GM12878 (cell line): ENCODE measurements around the gene DYSF. TPM values are rescaled to one million over a fixed set of nuclear protein-coding genes. Genes with fewer than 3 reads are reported as not detected.

ENCODE experiments used
- ATAC-seq: fragments of 200-7000 bp; cut with Tn5 transposase; 3 replicates; pipeline ENCODE4 v1.9.1; 2020; ENCODE audit warnings: mild to moderate bottlenecking, moderate library complexity
- BruUV-seq: library from RNA; stranded (reverse); fragments of 400-500 nt; replicated peaks from 2 replicates; lab custom pipeline; 2021; lab: Mats Ljungman, UMichigan
- CTCF ChIA-PET: fragments of 300-600 bp; sonication (Branson Sonifier 250); formaldehyde crosslinking; extraction: SDS; loops from one replicate; lab custom pipeline; 2021; ENCODE audit warnings: inconsistent platforms; lab: Yijun Ruan, JAX
- POLR2A ChIA-PET: fragments of 350-600 bp; formaldehyde crosslinking; extraction: SDS; loops from one replicate; lab custom pipeline; 2021; ENCODE audit warnings: inconsistent platforms; lab: Charles Lee
- RAD21 ChIA-PET: fragments of 300-600 bp; sonication (Branson Sonifier 250); formaldehyde crosslinking; loops from one replicate; lab custom pipeline; 2023; ENCODE audit warnings: antibody characterized with exemption; ENCODE audit not compliant: unreplicated experiment; lab: Charles Lee
- SMC1A ChIA-PET: fragments of 300-600 bp; sonication (Branson Sonifier 250); formaldehyde crosslinking; loops from one replicate; lab custom pipeline; 2023; ENCODE audit not compliant: unreplicated experiment, uncharacterized antibody; lab: Charles Lee
- DNase-seq: peaks from one replicate; pipeline ENCODE4 v3.0.0-alpha.2; 2011; ENCODE audit warnings: low read depth, low spot score
- FAIRE-seq: peaks from 3 replicates; lab custom pipeline; 2011; peaks lifted over from hg19 to GRCh38; lab: Jason Lieb, UNC
- H2AFZ ChIP-seq: 2 replicates; pipeline ENCODE4 v1.6.0; 2011; ENCODE audit warnings: low read depth, low read length, control low read depth; ENCODE audit not compliant: control insufficient read depth
- H3K27ac ChIP-seq: 2 replicates; pipeline ENCODE4 v1.5.1; 2011; ENCODE audit warnings: control low read depth; ENCODE audit not compliant: control insufficient read depth, insufficient read depth
- H3K27me3 ChIP-seq, 2 experiments: replicated peaks in 1 of 2; 2 replicates each; pipeline versions ENCODE4 v1.6.0 to v1.6.1; 2011; ENCODE audit warnings: low read length in 1 of 2; ENCODE audit not compliant: control insufficient read depth in 2 of 2, insufficient read depth in 2 of 2
- H3K36me3 ChIP-seq, 2 experiments: 2 replicates each; pipeline ENCODE4 v1.5.1; 2011; ENCODE audit warnings: low read length in 1 of 2; ENCODE audit not compliant: control insufficient read depth in 2 of 2, insufficient read depth in 2 of 2
- H3K4me1 ChIP-seq: 2 replicates; pipeline ENCODE4 v1.6.1; 2011; ENCODE audit warnings: mild to moderate bottlenecking, low read length, moderate library complexity, mixed read lengths; ENCODE audit not compliant: control insufficient read depth, insufficient read depth
- H3K4me2 ChIP-seq: 2 replicates; pipeline ENCODE4 v1.6.0; 2011; ENCODE audit warnings: control low read depth; ENCODE audit not compliant: control insufficient read depth, insufficient read depth
- H3K4me3 ChIP-seq: fragments of 200-600 bp; sonication (generic); 2 replicates; pipeline ENCODE4 v1.5.1; 2016
- H3K79me2 ChIP-seq: 2 replicates; pipeline ENCODE4 v1.6.0; 2011; ENCODE audit warnings: low read length; ENCODE audit not compliant: control insufficient read depth, insufficient read depth
- H3K9ac ChIP-seq: 2 replicates; pipeline ENCODE4 v1.8.0; 2011; ENCODE audit warnings: low read length, control low read depth, mixed read lengths; ENCODE audit not compliant: control insufficient read depth, insufficient read depth
- H3K9me3 ChIP-seq: replicated peaks from 3 replicates; pipeline ENCODE4 v1.5.1; 2011; ENCODE audit warnings: mild to moderate bottlenecking, low read length; ENCODE audit not compliant: control insufficient read depth, insufficient read depth
- H4K20me1 ChIP-seq: 2 replicates; pipeline ENCODE4 v1.6.0; 2011; ENCODE audit not compliant: control insufficient read depth, insufficient read depth
- E2F4 ChIP-seq: IDR thresholded peaks from 2 replicates; pipeline ENCODE4 v1.6.1; 2012; ENCODE audit warnings: low read depth, low read length, improper control_type of control experiment
- ETV6 ChIP-seq, 2 experiments: fragments of 450-650 bp in 1 of 2; IDR thresholded peaks in 1 of 2; conservative IDR thresholded peaks in 1 of 2; 2 replicates each; pipeline ENCODE4 v1.6.1; 2014; ENCODE audit warnings: antibody characterized with exemption in 1 of 2, borderline replicate concordance in 1 of 2, low read depth in 1 of 2, mild to moderate bottlenecking in 1 of 2, moderate library complexity in 1 of 2
- IRF5 ChIP-seq: fragments of 450-650 bp; IDR thresholded peaks from 2 replicates; pipeline ENCODE4 v1.6.1; 2017; ENCODE audit warnings: borderline replicate concordance
- RCOR1 ChIP-seq: conservative IDR thresholded peaks from 2 replicates; pipeline ENCODE4 v1.6.1; 2012; ENCODE audit warnings: low read depth, low read length, improper control_type of control experiment
- ZBTB33 ChIP-seq: fragments of 450-650 bp; IDR thresholded peaks from 2 replicates; pipeline ENCODE4 v1.6.1; 2017; ENCODE audit warnings: mild to moderate bottlenecking
- ZNF384 ChIP-seq: IDR thresholded peaks from 2 replicates; pipeline ENCODE4 v1.6.1; 2012; ENCODE audit warnings: low read depth, mild to moderate bottlenecking, low read length, improper control_type of control experiment, borderline replicate concordance
- ZNF622 ChIP-seq: fragments of 450-650 bp; IDR thresholded peaks from 2 replicates; pipeline ENCODE4 v1.6.1; 2017; ENCODE audit warnings: mild to moderate bottlenecking, inconsistent platforms
- WGBS: methylation state at CpG from one replicate; pipeline ENCODE4 v1.1.6; 2016; ENCODE audit warnings: low lambda C conversion rate; ENCODE audit not compliant: insufficient replicate concordance, insufficient coverage; ENCODE audit errors: missing lambda C conversion rate; 5-methylcytosine and 5-hydroxymethylcytosine counted together
- in situ Hi-C: fragments of 300-500 bp; cut with MboI; formaldehyde crosslinking; loops from 9 replicates; pipeline ENCODE4 v1.14.3; 2018; ENCODE audit warnings: mixed read lengths
- intact Hi-C: fragments of 100-400 bp; cut with micrococcal nuclease; formaldehyde crosslinking; loops from one replicate; pipeline ENCODE4 v1.14.2; 2022; ENCODE audit not compliant: unreplicated experiment
- polyA plus RNA-seq, 11 experiments: library from polyadenylated mRNA; depleted of rRNA in 4 of 11; unstranded in 6 of 11; stranded (reverse) in 5 of 11; fragments of >200 nt; fragmentation: Nextera tagmentation in 4 of 11; fragmentation: Illumina TruSeq in 1 of 11; extraction: Ambion mirVana in 4 of 11; extraction: Trizol in 1 of 11; gene quantifications; 1 replicate in 1 of 11; 2 replicates in 10 of 11; pipeline versions ENCODE4 v1.2.1 to v1.2.3, GENCODE V29; 2011 to 2016; ENCODE audit warnings: inconsistent platforms in 2 of 11, missing spikeins in 2 of 11, low read depth in 1 of 11
- total RNA-seq, 4 experiments: library from RNA; depleted of rRNA in 3 of 4; stranded (reverse); fragments of >200 nt in 3 of 4; fragmentation: Illumina TruSeq in 1 of 4; extraction: Trizol in 1 of 4; gene quantifications; 2 replicates each; pipeline versions ENCODE4 v1.2.1 to v1.2.3, GENCODE V29; 2013 to 2021

DYSF gene
- total and polyA plus RNA-seq, 10 of the 15 experiments (the other 5 are each of a cell fraction or from before 2014, with no cell fraction given) = under 0.01 to 0.15 (median 0.03) TPM; not detected in 7

DNA sequence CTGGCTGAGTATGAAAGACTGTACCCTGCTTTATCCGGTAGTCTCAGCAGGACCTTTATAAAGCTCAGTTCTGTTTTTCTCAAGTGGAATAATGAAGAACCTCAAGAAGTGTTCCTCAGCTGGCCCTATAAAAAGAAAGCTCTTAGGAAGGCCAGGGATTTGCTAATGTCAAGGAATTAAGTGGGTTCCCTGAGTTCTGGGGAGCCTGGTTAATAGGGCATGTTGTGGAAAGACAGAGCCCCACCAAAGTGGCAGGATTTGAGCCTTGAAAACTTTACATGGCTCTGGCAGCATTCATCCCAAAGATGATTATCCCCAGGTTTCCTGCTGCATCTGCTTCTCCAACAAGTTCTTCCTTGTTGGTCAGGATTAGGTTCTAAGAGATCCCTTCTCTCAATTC is 6.9 kb upstream of the DYSF start (continued):
- no peak for TF ChIP-seq ZBTB33
- TF ChIP-seq ETV6 (conservative IDR thresholded peaks at IDR 0.05 in 1 of 2, IDR thresholded peaks at IDR 0.05 in 1 of 2; ENCODE audit: borderline replicate concordance in 1 of 2, low read depth in 1 of 2) = no peak
- TF ChIP-seq, all 136 proteins: peak for 0

DNA sequence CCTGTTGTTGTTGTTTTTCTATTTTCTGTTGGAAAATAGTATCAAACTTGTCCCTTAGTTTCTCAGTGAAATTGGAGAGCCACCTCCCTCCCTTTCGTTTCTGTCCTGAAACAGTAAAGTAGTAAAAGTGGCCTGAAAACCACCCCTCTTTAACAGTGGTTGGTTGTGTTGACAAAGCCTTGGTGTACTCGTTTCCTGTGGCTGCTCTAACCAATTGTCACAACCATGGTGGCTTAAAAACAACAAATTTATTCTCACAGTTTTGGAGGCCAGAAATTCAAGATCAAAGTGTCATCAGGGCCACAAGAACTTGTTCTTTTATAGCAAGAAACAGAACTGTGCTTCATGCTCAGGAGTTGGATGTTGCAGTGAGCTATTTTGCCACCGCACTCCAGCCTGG is 4.0 kb upstream of the DYSF start:
- no TSS peak for BruUV-seq
- intact Hi-C loops = no loop called here
- ATAC-seq = peak; percentile 43; the same call in 2 of the 3 replicates
- no peak overlapping the region for H3K9ac ChIP-seq
- TF ChIP-seq E2F4 (no peak), RCOR1 (no peak), IRF5 (no peak), ZNF384 (no peak), ZNF622 (no peak)
- TF ChIP-seq, all 136 proteins: peak for 0
- Histone ChIP-seq H3K4me3 (no peak overlapping the region), H3K27me3 (peaks cover 4 to 11% of the 10 kb centered on the region in 2 experiments; a peak in 3 of 4 replicates), H3K9me3 (no peaks in the 10 kb centered on the region), H3K27ac (no peak overlapping the region), H2AFZ (no peak overlapping the region), H3K79me2 (no peaks in the 10 kb centered on the region), H4K20me1 (no peaks in the 10 kb centered on the region; the same call in 1 of the 2 replicates), H3K4me2 (no peak overlapping the region), H3K36me3 (no peaks in the 10 kb centered on the region), H3K4me1 (no peaks in the 10 kb centered on the region)
- ChIA-PET CTCF (no interaction called here), RAD21 (no interaction called here), SMC1A (interaction anchor here (1.0 kb wide), 1 partner anchor 18 kb away, joined by 3 read pairs; no protein-coding TSS in a partner anchor), POLR2A (interaction anchor here (0.6 kb wide), 1 partner anchor 90 kb away, joined by 4 read pairs; no protein-coding TSS in a partner anchor)
- DNase-seq (no peak), FAIRE-seq (no peak)
- 33% methylated on average over 3 of the region's 3 CpGs for WGBS
- in situ Hi-C loops = no loop called here
